IPS-15b (cell line): Measurements from ENCODE around the gene WDR45.
A peak's percentile ranks its signal among the peaks of the same experiment; 100 is the strongest.
"Not testable (repeated sequence)": the region's sequence is repeated elsewhere in the genome, so short reads cannot be mapped to it uniquely, and the experiment has no call there.

Experiments
- H3K27me3 ChIP-seq: one replicate; pipeline ENCODE4 v1.6.1; 2013; ENCODE audit warnings: low read length; ENCODE audit not compliant: control insufficient read depth, insufficient read depth
- H3K36me3 ChIP-seq: one replicate; pipeline ENCODE4 v1.6.1; 2013; ENCODE audit warnings: low read length; ENCODE audit not compliant: control insufficient read depth, insufficient read depth
- H3K4me1 ChIP-seq: one replicate; pipeline ENCODE4 v1.6.1; 2013; ENCODE audit warnings: mild to moderate bottlenecking, low read length; ENCODE audit not compliant: control insufficient read depth, insufficient read depth
- H3K4me3 ChIP-seq: one replicate; pipeline ENCODE4 v1.5.1; 2013; ENCODE audit warnings: low read depth, low read length
- H3K9ac ChIP-seq: one replicate; pipeline ENCODE4 v1.6.1; 2013; ENCODE audit warnings: low read depth, mild to moderate bottlenecking, low read length
- H3K9me3 ChIP-seq: one replicate; pipeline ENCODE4 v1.6.1; 2013; ENCODE audit warnings: mild to moderate bottlenecking, low read length; ENCODE audit not compliant: control insufficient read depth, insufficient read depth

WDR45 gene

GRCh38 chrX:49079489-49080428 is at the start of gene WDR45:
TSS of gene WDR45 (minus strand) at chrX:49079887. CDS start at chrX:49078095, 1,792 bp downstream.
- Histone ChIP-seq H3K4me1 (no peaks in the 10 kb centered on the region), H3K4me3 (peak within 1 kb of the TSS; percentile 77), H3K9me3 (no peaks in the 10 kb centered on the region), H3K27me3 (no peaks in the 10 kb centered on the region), H3K36me3 (no peaks in the 10 kb centered on the region), H3K9ac (peak within 1 kb of the TSS; percentile 65)

- Histone ChIP-seq H3K27me3 (no peaks in the 10 kb centered on the region), H3K4me1 (no peaks in the 10 kb centered on the region), H3K36me3 (no peaks in the 10 kb centered on the region), H3K9ac (no peak overlapping the region), H3K9me3 (no peaks in the 10 kb centered on the region), H3K4me3 (no peak overlapping the region)
Measured at GRCh38 chrX:49129427-49129826, 49.7 kb upstream of the WDR45 start.

GRCh38 chrX:49127742-49128258 is 48.1 kb upstream of the WDR45 start:
- not testable (repeated sequence) for H3K36me3 ChIP-seq, H3K9me3 ChIP-seq, H3K4me1 ChIP-seq, H3K27me3 ChIP-seq, H3K4me3 ChIP-seq, H3K9ac ChIP-seq

GRCh38 chrX:49122499-49122898 is 42.8 kb upstream of the WDR45 start:
- Histone ChIP-seq H3K36me3 (peaks cover 2% of the 10 kb centered on the region), H3K4me3 (peak overlapping the region; percentile 76), H3K27me3 (no peaks in the 10 kb centered on the region), H3K9ac (no peak overlapping the region), H3K9me3 (no peaks in the 10 kb centered on the region), H3K4me1 (no peaks in the 10 kb centered on the region)

- peaks cover 11% of the 10 kb centered on the region for H3K36me3 ChIP-seq
- no peaks in the 10 kb centered on the region for H3K9me3 ChIP-seq
- no peak overlapping the region for H3K4me3 ChIP-seq
- H3K9ac ChIP-seq, result no peak overlapping the region
- no peaks in the 10 kb centered on the region for H3K4me1 ChIP-seq
- H3K27me3 ChIP-seq, result no peaks in the 10 kb centered on the region
Measured at GRCh38 chrX:49120091-49120490, 40.4 kb upstream of the WDR45 start.

GRCh38 chrX:49117581-49117980 is 37.9 kb upstream of the WDR45 start:
- Histone ChIP-seq H3K9me3 (no peaks in the 10 kb centered on the region), H3K4me1 (no peaks in the 10 kb centered on the region), H3K27me3 (no peaks in the 10 kb centered on the region), H3K4me3 (no peak overlapping the region), H3K9ac (no peak overlapping the region), H3K36me3 (peaks cover 16% of the 10 kb centered on the region)

GRCh38 chrX:49116716-49117115 is 37.0 kb upstream of the WDR45 start:
- Histone ChIP-seq H3K4me3 (no peak overlapping the region), H3K4me1 (no peaks in the 10 kb centered on the region), H3K36me3 (peaks cover 16% of the 10 kb centered on the region), H3K9ac (no peak overlapping the region), H3K27me3 (no peaks in the 10 kb centered on the region), H3K9me3 (no peaks in the 10 kb centered on the region)

- H3K4me3 ChIP-seq, result no peak overlapping the region
- no peaks in the 10 kb centered on the region for H3K9me3 ChIP-seq
- H3K27me3 ChIP-seq, result no peaks in the 10 kb centered on the region
- no peaks in the 10 kb centered on the region for H3K4me1 ChIP-seq
- H3K9ac ChIP-seq, result no peak overlapping the region
- peaks cover 16% of the 10 kb centered on the region for H3K36me3 ChIP-seq
Measured at GRCh38 chrX:49116076-49116475, 36.4 kb upstream of the WDR45 start.

GRCh38 chrX:49111791-49112190 is 32.1 kb upstream of the WDR45 start:
- Histone ChIP-seq H3K27me3 (no peaks in the 10 kb centered on the region), H3K36me3 (peaks cover 10% of the 10 kb centered on the region), H3K9me3 (no peaks in the 10 kb centered on the region), H3K4me3 (no peak overlapping the region), H3K9ac (no peak overlapping the region), H3K4me1 (no peaks in the 10 kb centered on the region)

- Histone ChIP-seq H3K4me3 (no peak overlapping the region), H3K4me1 (no peaks in the 10 kb centered on the region)
Measured at GRCh38 chrX:49110417-49110816, 30.7 kb upstream of the WDR45 start.

GRCh38 chrX:49108641-49109040 is 29.0 kb upstream of the WDR45 start:
- no peaks in the 10 kb centered on the region for H3K27me3 ChIP-seq
- H3K9me3 ChIP-seq, result no peaks in the 10 kb centered on the region
- peaks cover 3% of the 10 kb centered on the region for H3K36me3 ChIP-seq
- H3K9ac ChIP-seq, result no peak overlapping the region
- H3K4me3 ChIP-seq, result no peak overlapping the region
- H3K4me1 ChIP-seq, result no peaks in the 10 kb centered on the region

More at GRCh38 chrX:49110417-49110816, 30.7 kb upstream of the WDR45 start:
- Histone ChIP-seq H3K9me3 (no peaks in the 10 kb centered on the region), H3K9ac (no peak overlapping the region), H3K27me3 (no peaks in the 10 kb centered on the region), H3K36me3 (peaks cover 5% of the 10 kb centered on the region)

- no peak overlapping the region for H3K4me3 ChIP-seq
- H3K36me3 ChIP-seq, result no peaks in the 10 kb centered on the region
- no peaks in the 10 kb centered on the region for H3K9me3 ChIP-seq
- H3K9ac ChIP-seq, result no peak overlapping the region
- no peaks in the 10 kb centered on the region for H3K27me3 ChIP-seq
- no peaks in the 10 kb centered on the region for H3K4me1 ChIP-seq
Measured at GRCh38 chrX:49106930-49107329, 27.2 kb upstream of the WDR45 start.
